HepG2 (cell line): ENCODE data around the gene GRB7. TPM values are rescaled to one million over a fixed set of nuclear protein-coding genes. Genes with fewer than 3 reads are reported as not detected.

Experiments used
- ARNT ChIP-seq: fragments of 450-650 bp; IDR thresholded peaks from 2 replicates; pipeline ENCODE4 v1.6.1; 2017
- DMAP1 ChIP-seq: IDR thresholded peaks from 2 replicates; pipeline ENCODE4 v1.6.1; 2016
- HNRNPH1 ChIP-seq: fragments of 200-400 bp; formaldehyde crosslinking; optimal IDR thresholded peaks from 2 replicates; pipeline ENCODE3; 2017; ENCODE audit warnings: mild to moderate bottlenecking, low read depth, low read length
- MATR3 ChIP-seq: sonication (generic); formaldehyde crosslinking; IDR thresholded peaks from 2 replicates; pipeline ENCODE4 v1.4.0; 2020; ENCODE audit warnings: missing genetic modification reagents
- MNT ChIP-seq: fragments of 450-650 bp; IDR thresholded peaks from 2 replicates; pipeline ENCODE4 v1.6.1; 2016
- NR0B2 ChIP-seq: sonication (generic); formaldehyde crosslinking; IDR thresholded peaks from 2 replicates; pipeline ENCODE4 v1.4.0; 2020; ENCODE audit warnings: mild to moderate bottlenecking, missing genetic modification reagents
- NR2C2 ChIP-seq: sonication (generic); formaldehyde crosslinking; IDR thresholded peaks from 2 replicates; pipeline ENCODE4 v1.4.0; 2020; ENCODE audit warnings: missing genetic modification reagents, mild to moderate bottlenecking, moderate library complexity, borderline replicate concordance
- RXRA ChIP-seq: sonication (generic); formaldehyde crosslinking; IDR thresholded peaks from 2 replicates; pipeline ENCODE4 v1.5.1; 2020; ENCODE audit warnings: missing genetic modification reagents
- TBL1XR1 ChIP-seq: fragments of 150-350 bp; IDR thresholded peaks from 2 replicates; pipeline ENCODE4 v1.6.1; 2014; ENCODE audit warnings: borderline replicate concordance, low read length; ENCODE audit not compliant: partially characterized antibody
- U2AF1 ChIP-seq: fragments of 200-400 bp; formaldehyde crosslinking; optimal IDR thresholded peaks from 2 replicates; pipeline ENCODE3; 2017; ENCODE audit warnings: mild to moderate bottlenecking, low read depth, low read length
- ZBTB21 ChIP-seq: sonication (generic); formaldehyde crosslinking; IDR thresholded peaks from 2 replicates; pipeline ENCODE4 v1.4.0; 2020; ENCODE audit warnings: missing genetic modification reagents
- ZNF101 ChIP-seq: sonication (generic); formaldehyde crosslinking; IDR thresholded peaks from 2 replicates; pipeline ENCODE4 v1.4.0; 2020; ENCODE audit warnings: mild to moderate bottlenecking, low read depth, missing genetic modification reagents, borderline replicate concordance
- ZNF121 ChIP-seq: sonication (generic); formaldehyde crosslinking; IDR thresholded peaks from 2 replicates; pipeline ENCODE4 v1.5.0; 2020; ENCODE audit warnings: mild to moderate bottlenecking, missing genetic modification reagents
- ZNF292 ChIP-seq: sonication (generic); formaldehyde crosslinking; IDR thresholded peaks from 2 replicates; pipeline ENCODE4 v1.8.1; 2022; ENCODE audit warnings: mild to moderate bottlenecking, low read depth, missing genetic modification reagents, borderline replicate concordance
- ZNF350 ChIP-seq: sonication (generic); formaldehyde crosslinking; IDR thresholded peaks from 2 replicates; pipeline ENCODE4 v1.4.0; 2020; ENCODE audit warnings: mild to moderate bottlenecking, low read depth, missing genetic modification reagents, borderline replicate concordance
- ZNF496 ChIP-seq: sonication (generic); formaldehyde crosslinking; IDR thresholded peaks from 2 replicates; pipeline ENCODE4 v1.8.1; 2023; ENCODE audit warnings: mild to moderate bottlenecking, moderate library complexity, missing genetic modification reagents; ENCODE audit not compliant: insufficient replicate concordance
- ZNF546 ChIP-seq: sonication (generic); formaldehyde crosslinking; conservative IDR thresholded peaks from 2 replicates; pipeline ENCODE4 v1.8.1; 2023; ENCODE audit warnings: mild to moderate bottlenecking, missing genetic modification reagents
- ZNF564 ChIP-seq: sonication (generic); formaldehyde crosslinking; IDR thresholded peaks from 2 replicates; pipeline ENCODE4 v1.8.1; 2023; ENCODE audit warnings: mild to moderate bottlenecking, missing genetic modification reagents
- ZNF580 ChIP-seq: IDR thresholded peaks from 2 replicates; pipeline ENCODE4 v1.6.1; 2016; ENCODE audit warnings: low read depth, borderline replicate concordance
- ZNF598 ChIP-seq: sonication (generic); formaldehyde crosslinking; IDR thresholded peaks from 2 replicates; pipeline ENCODE4 v1.5.1; 2020; ENCODE audit warnings: mild to moderate bottlenecking, missing genetic modification reagents, borderline replicate concordance
- polyA plus RNA-seq, 8 experiments: library from polyadenylated mRNA; depleted of rRNA in 3 of 8; stranded (reverse) in 7 of 8; unstranded in 1 of 8; fragments of >200 nt; fragmentation: Illumina TruSeq in 4 of 8; extraction: Trizol in 4 of 8; gene quantifications; 2 replicates each; pipeline versions ENCODE4 v1.2.1 to v1.2.3, GENCODE V29; 2011 to 2016; ENCODE audit warnings: low read depth in 4 of 8, missing spikeins in 1 of 8, mixed read lengths in 1 of 8; ENCODE audit not compliant: insufficient read depth in 1 of 8
- total RNA-seq, 5 experiments: library from RNA; depleted of rRNA; stranded (reverse); fragments of >200 nt; fragmentation: Illumina TruSeq; extraction: Trizol; gene quantifications; 2 replicates each; pipeline ENCODE4 v1.2.3, GENCODE V29; 2016; ENCODE audit warnings: low read depth in 1 of 5
- TF ChIP-seq, protein P1 (sequence below): sonication (generic); formaldehyde crosslinking; IDR thresholded peaks from 2 replicates; pipeline ENCODE4 v1.4.0; 2020; ENCODE audit warnings: mild to moderate bottlenecking, missing genetic modification reagents
- TF ChIP-seq, protein P2 (sequence below): sonication (generic); IDR thresholded peaks from 2 replicates; pipeline ENCODE4 v1.6.1; 2016; ENCODE audit warnings: low read depth, borderline replicate concordance
- TF ChIP-seq, protein P3 (sequence below): sonication (generic); formaldehyde crosslinking; IDR thresholded peaks from 2 replicates; pipeline ENCODE4 v1.8.1; 2023; ENCODE audit warnings: mild to moderate bottlenecking, missing genetic modification reagents

GRB7 gene
- total and polyA plus RNA-seq, 2 of the 13 experiments (the other 11 are each of a cell fraction or from before 2014, with no cell fraction given), result 60.2 to 77.7 TPM

DNA sequence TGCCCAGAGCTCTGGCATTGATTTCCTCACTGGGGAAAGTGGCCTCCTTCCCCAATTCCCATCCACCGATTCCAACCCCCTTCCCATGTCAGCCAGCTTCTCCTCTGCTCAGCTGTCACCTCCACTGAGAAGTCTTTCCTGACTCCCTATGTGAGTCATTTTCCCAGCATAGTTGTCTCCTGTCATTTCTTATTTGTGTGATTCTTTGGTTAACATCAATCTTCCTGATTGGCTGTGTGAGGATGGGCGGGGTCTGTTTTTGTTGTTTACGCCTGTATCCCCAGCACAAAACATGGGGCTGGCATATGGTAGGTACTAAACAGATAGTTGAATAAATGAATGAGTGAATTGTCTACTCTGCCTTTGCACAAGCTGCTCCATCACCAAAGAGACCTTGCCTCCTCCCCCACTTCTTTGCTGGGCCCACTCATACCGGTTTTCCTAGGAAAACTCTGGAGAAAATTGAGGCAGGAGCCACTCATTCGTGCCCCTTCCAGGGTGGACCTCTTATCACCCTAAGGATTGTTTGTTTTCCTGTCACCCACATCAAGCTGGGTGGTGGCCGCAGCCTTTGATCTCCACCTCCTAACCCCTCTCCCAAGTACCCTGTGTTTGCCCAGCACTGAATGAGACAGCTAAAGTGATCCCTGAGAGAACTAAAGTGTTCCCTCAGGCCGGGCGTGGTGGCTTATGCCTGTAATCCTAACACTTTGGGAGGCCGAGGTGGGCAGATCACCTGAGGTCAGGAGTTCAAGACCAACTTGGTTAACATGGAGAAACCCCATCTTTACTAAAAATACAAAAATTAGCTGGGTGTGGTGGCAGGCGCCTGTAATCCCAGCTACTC is 1.2 kb upstream of the GRB7 start (continued):
- no peak for TF ChIP-seq NR0B2 (CRISPR knock-in tag)
- TF ChIP-seq ZNF564 (CRISPR knock-in tag), result no peak
- no peak for TF ChIP-seq HNRNPH1
- TF ChIP-seq DMAP1 (CRISPR knock-in tag), result no peak; the same call in 1 of the 2 replicates
- TF ChIP-seq ZNF496 (CRISPR knock-in tag), result no peak
- TF ChIP-seq, protein P1, sequence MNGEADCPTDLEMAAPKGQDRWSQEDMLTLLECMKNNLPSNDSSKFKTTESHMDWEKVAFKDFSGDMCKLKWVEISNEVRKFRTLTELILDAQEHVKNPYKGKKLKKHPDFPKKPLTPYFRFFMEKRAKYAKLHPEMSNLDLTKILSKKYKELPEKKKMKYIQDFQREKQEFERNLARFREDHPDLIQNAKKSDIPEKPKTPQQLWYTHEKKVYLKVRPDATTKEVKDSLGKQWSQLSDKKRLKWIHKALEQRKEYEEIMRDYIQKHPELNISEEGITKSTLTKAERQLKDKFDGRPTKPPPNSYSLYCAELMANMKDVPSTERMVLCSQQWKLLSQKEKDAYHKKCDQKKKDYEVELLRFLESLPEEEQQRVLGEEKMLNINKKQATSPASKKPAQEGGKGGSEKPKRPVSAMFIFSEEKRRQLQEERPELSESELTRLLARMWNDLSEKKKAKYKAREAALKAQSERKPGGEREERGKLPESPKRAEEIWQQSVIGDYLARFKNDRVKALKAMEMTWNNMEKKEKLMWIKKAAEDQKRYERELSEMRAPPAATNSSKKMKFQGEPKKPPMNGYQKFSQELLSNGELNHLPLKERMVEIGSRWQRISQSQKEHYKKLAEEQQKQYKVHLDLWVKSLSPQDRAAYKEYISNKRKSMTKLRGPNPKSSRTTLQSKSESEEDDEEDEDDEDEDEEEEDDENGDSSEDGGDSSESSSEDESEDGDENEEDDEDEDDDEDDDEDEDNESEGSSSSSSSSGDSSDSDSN (CRISPR knock-in tag), result no peak; the same call in 1 of the 2 replicates
- TF ChIP-seq, protein P2, sequence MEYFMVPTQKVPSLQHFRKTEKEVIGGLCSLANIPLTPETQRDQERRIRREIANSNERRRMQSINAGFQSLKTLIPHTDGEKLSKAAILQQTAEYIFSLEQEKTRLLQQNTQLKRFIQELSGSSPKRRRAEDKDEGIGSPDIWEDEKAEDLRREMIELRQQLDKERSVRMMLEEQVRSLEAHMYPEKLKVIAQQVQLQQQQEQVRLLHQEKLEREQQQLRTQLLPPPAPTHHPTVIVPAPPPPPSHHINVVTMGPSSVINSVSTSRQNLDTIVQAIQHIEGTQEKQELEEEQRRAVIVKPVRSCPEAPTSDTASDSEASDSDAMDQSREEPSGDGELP, result peak; percentile 67
- no peak for TF ChIP-seq ZNF546
- TF ChIP-seq NR2C2 (CRISPR knock-in tag), result no peak
- TF ChIP-seq ARNT, result no peak
- no peak for TF ChIP-seq TBL1XR1
- no peak for TF ChIP-seq ZNF580 (CRISPR knock-in tag)
- no peak for TF ChIP-seq ZNF101
- no peak for TF ChIP-seq ZNF292
- TF ChIP-seq MATR3 (CRISPR knock-in tag), result no peak
- TF ChIP-seq, protein P3, sequence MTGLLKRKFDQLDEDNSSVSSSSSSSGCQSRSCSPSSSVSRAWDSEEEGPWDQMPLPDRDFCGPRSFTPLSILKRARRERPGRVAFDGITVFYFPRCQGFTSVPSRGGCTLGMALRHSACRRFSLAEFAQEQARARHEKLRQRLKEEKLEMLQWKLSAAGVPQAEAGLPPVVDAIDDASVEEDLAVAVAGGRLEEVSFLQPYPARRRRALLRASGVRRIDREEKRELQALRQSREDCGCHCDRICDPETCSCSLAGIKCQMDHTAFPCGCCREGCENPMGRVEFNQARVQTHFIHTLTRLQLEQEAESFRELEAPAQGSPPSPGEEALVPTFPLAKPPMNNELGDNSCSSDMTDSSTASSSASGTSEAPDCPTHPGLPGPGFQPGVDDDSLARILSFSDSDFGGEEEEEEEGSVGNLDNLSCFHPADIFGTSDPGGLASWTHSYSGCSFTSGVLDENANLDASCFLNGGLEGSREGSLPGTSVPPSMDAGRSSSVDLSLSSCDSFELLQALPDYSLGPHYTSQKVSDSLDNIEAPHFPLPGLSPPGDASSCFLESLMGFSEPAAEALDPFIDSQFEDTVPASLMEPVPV (CRISPR knock-in tag), result no peak
- TF ChIP-seq ZNF350 (CRISPR knock-in tag), result peak; percentile 71; the same call in 1 of the 2 replicates
- no peak for TF ChIP-seq ZNF121 (CRISPR knock-in tag)
- no peak for TF ChIP-seq ZBTB21 (CRISPR knock-in tag)
- peak; percentile 97 for TF ChIP-seq RXRA
- no peak for TF ChIP-seq U2AF1
- TF ChIP-seq MNT, result no peak
- TF ChIP-seq ZNF598, result no peak
